Body of pancreas (tissue), 4 donors: Measurements from ENCODE around the gene FOXO1. TPM values are rescaled to one million over a fixed set of nuclear protein-coding genes. Genes with fewer than 3 reads are reported as not detected.

Experiments used
- ATAC-seq: fragments of 150-250 bp; one replicate; pipeline ENCODE4 v1.9.1; 2016
- DNase-seq, 4 donors: peaks; one replicate each; pipeline ENCODE4 v3.0.0-alpha.2; 2019
- H3K27ac ChIP-seq, 4 donors: fragments of 200-600 bp; sonication (generic); 1 replicate in 3 of 4; 2 replicates in 1 of 4; pipeline versions ENCODE4 v1.5.1 to v1.6.1; 2016 to 2019; ENCODE audit warnings: mild to moderate bottlenecking in 1 of 4, mixed read lengths in 1 of 4, moderate library complexity in 1 of 4
- H3K27me3 ChIP-seq, 2 donors: fragments of 200-600 bp; sonication (generic); one replicate each; pipeline ENCODE4 v1.6.0; 2016; ENCODE audit warnings: mild to moderate bottlenecking in 1 of 2
- H3K36me3 ChIP-seq, 2 donors: fragments of 200-600 bp; sonication (generic); replicated peaks in 1 of 2; 2 replicates each; pipeline ENCODE4 v1.5.1; 2016; ENCODE audit warnings: low read depth in 2 of 2; ENCODE audit not compliant: insufficient read depth in 1 of 2
- H3K4me1 ChIP-seq: fragments of 200-600 bp; sonication (generic); one replicate; pipeline ENCODE4 v1.6.0; 2016
- H3K4me3 ChIP-seq, 2 donors: fragments of 200-600 bp; sonication (generic); 1 replicate in 1 of 2; 2 replicates in 1 of 2; pipeline ENCODE4 v1.5.1; 2016 to 2019
- H3K9me3 ChIP-seq, 3 donors: fragments of 200-600 bp; sonication (generic); 1 replicate in 2 of 3; 2 replicates in 1 of 3; pipeline ENCODE4 v1.5.1; 2016
- CTCF ChIP-seq, 7 experiments: fragments of 450-650 bp in 4 of 7; fragments of 200-600 bp in 3 of 7; sonication (generic) in 3 of 7; IDR thresholded peaks; one replicate each; pipeline ENCODE4 v1.5.1; 2016 to 2019; ENCODE audit warnings: antibody characterized with exemption in 7 of 7
- POLR2A ChIP-seq, 3 donors: fragments of 450-650 bp; IDR thresholded peaks; one replicate each; pipeline ENCODE4 v1.6.1; 2016; ENCODE audit warnings: antibody characterized with exemption in 3 of 3, mild to moderate bottlenecking in 2 of 3
- WGBS, 2 donors: methylation state at CpG; one replicate each; pipeline ENCODE4 v1.1.5; 2017; 5-methylcytosine and 5-hydroxymethylcytosine counted together
- intact Hi-C: fragments of 100-400 bp; cut with DNase I; formaldehyde crosslinking; loops from one replicate; pipeline ENCODE4 v1.15.1; 2023
- total RNA-seq, 2 donors: library from RNA; depleted of rRNA; stranded (reverse); fragments of >200 nt; gene quantifications; one replicate each; pipeline ENCODE4 v1.1.0, GENCODE V29; 2016

The FOXO1 gene
- total RNA-seq, 2 donors from 2014 or later: 24.1 to 51.1 TPM

GRCh38 chr13:40635315-40635995 lies 31.0 kb downstream of the FOXO1 start:
- Histone ChIP-seq H3K4me3 (no peak overlapping the region), H3K36me3 (no peaks in the 10 kb centered on the region), H3K27me3 (no peaks in the 10 kb centered on the region), H3K9me3 (no peaks in the 10 kb centered on the region), H3K27ac (no peak overlapping the region), H3K4me1 (peaks cover 52% of the 10 kb centered on the region)
- intact Hi-C loops: no loop called here
- DNase-seq (no peak), ATAC-seq (no peak)
- WGBS, 2 donors: 41 to 68% methylated on average over 3 to 5 of the region's 5 CpGs
- TF ChIP-seq CTCF (IDR thresholded peaks at IDR 0.05): no peak
- TF ChIP-seq POLR2A (IDR thresholded peaks at IDR 0.05): no peak

GRCh38 chr13:40632915-40633314 lies 33.5 kb downstream of the FOXO1 start:
- no peaks in the 10 kb centered on the region for H3K27me3 ChIP-seq
- intact Hi-C loops: no loop called here
- H3K4me1 ChIP-seq: peaks cover 38% of the 10 kb centered on the region
- no peak overlapping the region for H3K27ac ChIP-seq
- WGBS, 2 donors: 92% methylated on average over 3 of the region's 3 CpGs
- no peak for ATAC-seq
- no peak for DNase-seq
- no peaks in the 10 kb centered on the region for H3K9me3 ChIP-seq
- TF ChIP-seq CTCF (IDR thresholded peaks at IDR 0.05) (no peak), POLR2A (IDR thresholded peaks at IDR 0.05) (no peak)
- no peaks in the 10 kb centered on the region for H3K36me3 ChIP-seq
- H3K4me3 ChIP-seq: no peak overlapping the region

GRCh38 chr13:40631605-40632004 lies 34.8 kb downstream of the FOXO1 start:
- no peaks in the 10 kb centered on the region for H3K9me3 ChIP-seq
- 66 to 74% methylated on average over 4 of the region's 4 CpGs for WGBS, 2 donors
- ATAC-seq (no peak), DNase-seq (no peak)
- no peak overlapping the region for H3K27ac ChIP-seq
- no peaks in the 10 kb centered on the region for H3K27me3 ChIP-seq
- TF ChIP-seq CTCF (IDR thresholded peaks at IDR 0.05) (no peak), POLR2A (IDR thresholded peaks at IDR 0.05) (no peak)
- H3K4me3 ChIP-seq: no peak overlapping the region
- peaks cover 42% of the 10 kb centered on the region for H3K4me1 ChIP-seq
- intact Hi-C loops: no loop called here
- H3K36me3 ChIP-seq: no peaks in the 10 kb centered on the region

- TF ChIP-seq CTCF (IDR thresholded peaks at IDR 0.05) (no peak), POLR2A (IDR thresholded peaks at IDR 0.05) (no peak)
- Histone ChIP-seq H3K9me3 (no peaks in the 10 kb centered on the region), H3K4me1 (peaks cover 52% of the 10 kb centered on the region), H3K36me3 (no peaks in the 10 kb centered on the region), H3K27me3 (no peaks in the 10 kb centered on the region), H3K27ac (peak overlapping the region in 1 of 4 donors; percentile 13), H3K4me3 (no peak overlapping the region)
- 59 to 68% methylated on average over 3 of the region's 3 CpGs for WGBS, 2 donors
- ATAC-seq (no peak), DNase-seq (no peak)
- intact Hi-C loops: no loop called here
Measured at GRCh38 chr13:40629678-40630384, 36.6 kb downstream of the FOXO1 start.
